ENCODE measurements around the gene AGXT.

DNA sequence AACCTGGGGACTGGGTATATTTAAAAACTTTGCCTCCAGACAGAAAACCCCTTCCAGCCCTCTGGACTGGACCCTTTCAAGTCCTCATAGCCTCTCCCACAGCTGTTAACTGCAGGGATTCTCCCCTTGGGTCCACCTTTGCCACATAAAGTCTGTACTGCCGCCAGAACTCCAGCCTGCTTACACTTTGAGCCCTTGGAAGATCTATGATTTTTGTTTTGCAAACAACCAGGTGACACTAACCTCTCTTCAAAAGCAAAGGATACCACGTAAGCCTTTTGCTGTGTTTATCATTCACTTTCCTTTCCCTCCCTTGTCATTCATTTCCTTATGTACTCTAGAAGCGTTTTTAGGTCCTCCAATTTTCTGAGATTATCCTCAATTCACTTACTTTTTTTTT is 4.1 kb upstream of the AGXT start:
- TF ChIP-seq, protein P1, sequence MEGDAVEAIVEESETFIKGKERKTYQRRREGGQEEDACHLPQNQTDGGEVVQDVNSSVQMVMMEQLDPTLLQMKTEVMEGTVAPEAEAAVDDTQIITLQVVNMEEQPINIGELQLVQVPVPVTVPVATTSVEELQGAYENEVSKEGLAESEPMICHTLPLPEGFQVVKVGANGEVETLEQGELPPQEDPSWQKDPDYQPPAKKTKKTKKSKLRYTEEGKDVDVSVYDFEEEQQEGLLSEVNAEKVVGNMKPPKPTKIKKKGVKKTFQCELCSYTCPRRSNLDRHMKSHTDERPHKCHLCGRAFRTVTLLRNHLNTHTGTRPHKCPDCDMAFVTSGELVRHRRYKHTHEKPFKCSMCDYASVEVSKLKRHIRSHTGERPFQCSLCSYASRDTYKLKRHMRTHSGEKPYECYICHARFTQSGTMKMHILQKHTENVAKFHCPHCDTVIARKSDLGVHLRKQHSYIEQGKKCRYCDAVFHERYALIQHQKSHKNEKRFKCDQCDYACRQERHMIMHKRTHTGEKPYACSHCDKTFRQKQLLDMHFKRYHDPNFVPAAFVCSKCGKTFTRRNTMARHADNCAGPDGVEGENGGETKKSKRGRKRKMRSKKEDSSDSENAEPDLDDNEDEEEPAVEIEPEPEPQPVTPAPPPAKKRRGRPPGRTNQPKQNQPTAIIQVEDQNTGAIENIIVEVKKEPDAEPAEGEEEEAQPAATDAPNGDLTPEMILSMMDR (optimal IDR thresholded peaks at IDR 0.05 in 1 of 3, IDR thresholded peaks at IDR 0.05 in 1 of 3, conservative IDR thresholded peaks at IDR 0.05 in 1 of 3; ENCODE audit: extremely low read depth in 1 of 3, insufficient read depth in 2 of 3, low read length in 3 of 3), result no peak
- TF ChIP-seq EZH2 (IDR thresholded peaks at IDR 0.05; ENCODE audit: low read length), result no peak
